GM20000 (cell line): ENCODE measurements around the gene ZNF415.
"Not testable (repeated sequence)": the region's sequence is repeated elsewhere in the genome, so short reads cannot be mapped to it uniquely, and the experiment has no call there.

Source experiments
- DNase-seq: peaks from one replicate; pipeline ENCODE4 v3.0.0; 2012; ENCODE audit warnings: low spot score
- CTCF ChIP-seq: IDR thresholded peaks from 2 replicates; pipeline ENCODE4 v1.5.1; 2012; ENCODE audit warnings: mild to moderate bottlenecking, control low read depth; ENCODE audit errors: extremely low read depth, missing control alignments

The ZNF415 gene

GRCh38 chr19:53102756-53103233 is 29.9 kb downstream of the ZNF415 start:
- DNase-seq: peak; percentile 56
- TF ChIP-seq CTCF: no peak

GRCh38 chr19:53102206-53102755 is 30.4 kb downstream of the ZNF415 start:
- DNase-seq: no peak
- TF ChIP-seq CTCF: no peak

GRCh38 chr19:53101518-53101917 is 31.2 kb downstream of the ZNF415 start:
- TF ChIP-seq CTCF: no peak

GRCh38 chr19:53098570-53098969 is 34.1 kb downstream of the ZNF415 start:
- DNase-seq: not testable (repeated sequence)

More at GRCh38 chr19:53101518-53101917, 31.2 kb downstream of the ZNF415 start:
- peak; percentile 48 for DNase-seq

GRCh38 chr19:53096982-53097690 is 35.6 kb downstream of the ZNF415 start:
- DNase-seq: not testable (repeated sequence)

GRCh38 chr19:53096579-53096978 is 36.1 kb downstream of the ZNF415 start:
- not testable (repeated sequence) for DNase-seq

GRCh38 chr19:53094754-53095575 is 37.7 kb downstream of the ZNF415 start:
- no peak for TF ChIP-seq CTCF
- no peak for DNase-seq

- TF ChIP-seq CTCF: no peak
- no peak for DNase-seq
Measured at GRCh38 chr19:53092723-53093122, 40.0 kb downstream of the ZNF415 start.
